Chondrocyte (in vitro differentiated cells): ENCODE data around the gene KCNQ1. TPM values are rescaled to one million over a fixed set of nuclear protein-coding genes. Genes with fewer than 3 reads are reported as not detected.

Experiments
- DNase-seq: peaks from one replicate; pipeline ENCODE4 v3.0.0; 2021; ENCODE audit warnings: mixed read lengths, low spot score
- H3K27ac Mint-ChIP-seq: one replicate; pipeline ENCODE4 v1.8.0; 2021; ENCODE audit warnings: mild to moderate bottlenecking, moderate library complexity, mixed read lengths; ENCODE audit not compliant: unreplicated experiment
- H3K27me3 Mint-ChIP-seq: 2 replicates; pipeline ENCODE4 v1.8.0; 2021; ENCODE audit warnings: low read depth, mixed read lengths
- H3K36me3 Mint-ChIP-seq: 2 replicates; pipeline ENCODE4 v1.8.0; 2021; ENCODE audit warnings: low read depth, mixed read lengths
- H3K4me1 Mint-ChIP-seq: 2 replicates; pipeline ENCODE4 v1.8.0; 2021; ENCODE audit warnings: low read depth, mild to moderate bottlenecking, mixed read lengths
- H3K4me3 Mint-ChIP-seq: one replicate; pipeline ENCODE4 v1.8.0; 2021; ENCODE audit warnings: mild to moderate bottlenecking, moderate library complexity, mixed read lengths; ENCODE audit not compliant: unreplicated experiment
- H3K9me3 Mint-ChIP-seq: 2 replicates; pipeline ENCODE4 v1.8.0; 2021; ENCODE audit warnings: low read depth, mixed read lengths
- total RNA-seq: library from RNA; stranded (reverse); gene quantifications from 3 replicates; pipeline ENCODE4 v1.2.1, GENCODE V29; 2021
- TF ChIP-seq, protein P1 (sequence below): fragments of 200-600 bp; sonication (generic); IDR thresholded peaks from 2 replicates; pipeline ENCODE4 v1.5.0; 2021; ENCODE audit warnings: antibody characterized with exemption, mild to moderate bottlenecking, moderate library complexity

KCNQ1 gene
- total RNA-seq, 1 donor from 2014 or later: not detected

GRCh38 chr11:2792381-2793250 is 347.8 kb downstream of the KCNQ1 start:
- Mint-ChIP-seq H3K27ac (no peak overlapping the region), H3K36me3 (no peaks in the 10 kb centered on the region), H3K4me1 (peaks cover 12% of the 10 kb centered on the region), H3K27me3 (peaks cover 20% of the 10 kb centered on the region), H3K4me3 (no peak overlapping the region), H3K9me3 (no peaks in the 10 kb centered on the region)
- peak; percentile 74 for DNase-seq
- TF ChIP-seq, protein P1, sequence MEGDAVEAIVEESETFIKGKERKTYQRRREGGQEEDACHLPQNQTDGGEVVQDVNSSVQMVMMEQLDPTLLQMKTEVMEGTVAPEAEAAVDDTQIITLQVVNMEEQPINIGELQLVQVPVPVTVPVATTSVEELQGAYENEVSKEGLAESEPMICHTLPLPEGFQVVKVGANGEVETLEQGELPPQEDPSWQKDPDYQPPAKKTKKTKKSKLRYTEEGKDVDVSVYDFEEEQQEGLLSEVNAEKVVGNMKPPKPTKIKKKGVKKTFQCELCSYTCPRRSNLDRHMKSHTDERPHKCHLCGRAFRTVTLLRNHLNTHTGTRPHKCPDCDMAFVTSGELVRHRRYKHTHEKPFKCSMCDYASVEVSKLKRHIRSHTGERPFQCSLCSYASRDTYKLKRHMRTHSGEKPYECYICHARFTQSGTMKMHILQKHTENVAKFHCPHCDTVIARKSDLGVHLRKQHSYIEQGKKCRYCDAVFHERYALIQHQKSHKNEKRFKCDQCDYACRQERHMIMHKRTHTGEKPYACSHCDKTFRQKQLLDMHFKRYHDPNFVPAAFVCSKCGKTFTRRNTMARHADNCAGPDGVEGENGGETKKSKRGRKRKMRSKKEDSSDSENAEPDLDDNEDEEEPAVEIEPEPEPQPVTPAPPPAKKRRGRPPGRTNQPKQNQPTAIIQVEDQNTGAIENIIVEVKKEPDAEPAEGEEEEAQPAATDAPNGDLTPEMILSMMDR: no peak

GRCh38 chr11:2793701-2794045 is 348.9 kb downstream of the KCNQ1 start:
- peaks cover 20% of the 10 kb centered on the region for H3K27me3 Mint-ChIP-seq
- DNase-seq: no peak
- peaks cover 6% of the 10 kb centered on the region for H3K4me1 Mint-ChIP-seq
- H3K4me3 Mint-ChIP-seq: no peak overlapping the region
- H3K36me3 Mint-ChIP-seq: peaks cover 1% of the 10 kb centered on the region
- no peak overlapping the region for H3K27ac Mint-ChIP-seq
- TF ChIP-seq, protein P1: no peak
- peaks cover 1% of the 10 kb centered on the region for H3K9me3 Mint-ChIP-seq

DNA sequence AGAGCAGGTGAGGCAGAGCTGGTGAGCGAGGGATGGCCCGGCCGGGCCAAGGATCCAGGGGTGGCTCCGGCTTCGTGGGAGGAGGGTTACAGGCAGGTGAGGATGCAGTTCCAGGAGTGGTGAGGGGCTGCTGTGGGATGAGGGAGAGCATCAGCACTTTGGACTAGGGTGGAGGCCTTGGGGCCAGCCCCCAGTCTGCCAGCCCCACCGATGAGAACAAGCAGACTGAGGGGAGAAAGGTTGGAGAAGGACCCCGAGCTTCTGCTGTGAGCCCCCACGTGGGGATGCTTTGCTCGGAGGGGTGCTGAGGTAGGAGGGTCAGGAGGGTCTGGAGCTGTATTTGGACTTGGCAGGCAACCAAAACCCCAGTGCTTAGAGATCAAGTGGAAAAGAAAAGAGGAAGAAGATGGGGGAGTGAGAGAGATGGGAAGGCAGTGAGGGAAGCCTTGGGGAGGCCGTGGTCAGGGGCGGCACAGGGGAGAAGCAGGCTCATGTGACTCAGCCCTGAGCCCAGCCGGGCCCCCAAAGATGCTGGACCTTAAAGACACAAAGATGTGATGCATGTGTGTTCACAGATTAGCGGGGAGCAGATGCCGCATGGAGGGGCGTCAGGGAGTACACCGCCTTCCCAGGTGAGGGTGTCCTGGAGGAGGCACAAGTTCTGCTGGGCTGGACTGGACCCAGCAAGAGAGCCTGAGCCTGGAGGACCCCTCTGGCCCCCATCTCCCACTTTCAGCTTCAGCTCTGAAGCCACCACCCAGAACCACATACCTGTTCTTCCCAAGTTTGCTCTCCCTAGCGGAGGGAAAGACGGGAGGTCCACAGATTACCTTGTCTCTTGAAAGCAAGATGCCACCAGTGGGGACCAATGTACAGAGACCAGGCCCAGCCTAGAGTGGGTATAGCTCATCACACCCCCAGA is 349.5 kb downstream of the KCNQ1 start:
- peak; percentile 72 for DNase-seq
- H3K4me1 Mint-ChIP-seq: peaks cover under 1% of the 10 kb centered on the region
- peaks cover 8% of the 10 kb centered on the region for H3K9me3 Mint-ChIP-seq
- H3K4me3 Mint-ChIP-seq: no peak overlapping the region
- peaks cover 23% of the 10 kb centered on the region for H3K27me3 Mint-ChIP-seq
- no peak overlapping the region for H3K27ac Mint-ChIP-seq
- peaks cover 4% of the 10 kb centered on the region for H3K36me3 Mint-ChIP-seq
- TF ChIP-seq, protein P1: no peak

DNA sequence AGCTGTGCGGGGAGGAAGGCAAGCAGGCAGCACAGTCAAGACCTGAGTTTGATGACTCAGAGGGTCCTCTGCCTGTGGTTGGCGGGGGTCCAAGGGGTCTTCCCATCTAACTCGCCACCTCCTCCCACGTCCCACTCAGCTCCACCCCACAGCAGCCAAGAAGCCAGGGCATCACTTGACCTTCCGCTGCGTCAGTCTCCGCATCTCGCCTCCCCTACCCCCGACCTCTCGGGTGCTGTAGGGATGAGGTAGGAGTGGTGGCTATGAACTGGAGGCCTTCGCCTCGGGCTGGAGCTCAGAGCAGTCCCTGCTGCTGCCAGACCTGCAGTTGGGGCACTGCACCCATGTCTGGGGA is 350.1 kb downstream of the KCNQ1 start:
- H3K9me3 Mint-ChIP-seq: peaks cover 10% of the 10 kb centered on the region

More for the DNA sequence above, 350.1 kb downstream of the KCNQ1 start:
- peak; percentile 75 for DNase-seq
- TF ChIP-seq, protein P1: no peak
- Mint-ChIP-seq H3K36me3 (peaks cover 6% of the 10 kb centered on the region), H3K4me1 (no peaks in the 10 kb centered on the region), H3K27ac (peak overlapping the region; percentile 20), H3K4me3 (no peak overlapping the region), H3K27me3 (peaks cover 23% of the 10 kb centered on the region)
